Occipital lobe (tissue), 2 donors: ENCODE measurements around the gene TRIM44. TPM values are rescaled to one million over a fixed set of nuclear protein-coding genes. Genes with fewer than 3 reads are reported as not detected.
A peak's percentile ranks its signal among the peaks of the same experiment; 100 is the strongest.
"Not testable (repeated sequence)": the region's sequence is repeated elsewhere in the genome, so short reads cannot be mapped to it uniquely, and the experiment has no call there.

Experiments
- DNase-seq: peaks from one replicate; lab custom pipeline; 2025; lab: John Stamatoyannopoulos, UW
- total RNA-seq: library from RNA; depleted of rRNA; stranded (reverse); fragments of >200 nt; gene quantifications from one replicate; pipeline ENCODE4 v1.2.3, GENCODE V29; 2014

TRIM44 gene
- total RNA-seq, 1 donor from 2014 or later, result 16.8 TPM

DNA sequence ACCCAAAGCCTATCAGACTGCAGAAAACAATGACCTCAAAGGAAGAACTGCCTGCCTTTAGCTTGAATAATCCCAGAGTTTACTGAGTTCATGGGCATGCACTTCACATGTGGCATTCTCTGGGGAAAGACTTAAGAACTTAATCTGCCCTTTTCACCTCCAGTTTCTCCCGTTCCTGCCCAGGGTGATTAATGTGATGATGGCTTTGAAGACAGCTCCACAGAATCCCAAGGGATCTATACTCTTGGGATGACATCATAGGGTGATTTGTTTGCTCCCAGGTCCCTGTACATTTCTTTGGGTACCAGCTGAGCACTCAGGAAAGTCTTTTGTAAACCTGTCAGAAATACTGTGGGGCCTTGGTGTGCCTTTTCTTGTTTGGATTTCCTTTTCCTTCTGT lies 30.3 kb upstream of the TRIM44 start:
- no peak for DNase-seq

DNA sequence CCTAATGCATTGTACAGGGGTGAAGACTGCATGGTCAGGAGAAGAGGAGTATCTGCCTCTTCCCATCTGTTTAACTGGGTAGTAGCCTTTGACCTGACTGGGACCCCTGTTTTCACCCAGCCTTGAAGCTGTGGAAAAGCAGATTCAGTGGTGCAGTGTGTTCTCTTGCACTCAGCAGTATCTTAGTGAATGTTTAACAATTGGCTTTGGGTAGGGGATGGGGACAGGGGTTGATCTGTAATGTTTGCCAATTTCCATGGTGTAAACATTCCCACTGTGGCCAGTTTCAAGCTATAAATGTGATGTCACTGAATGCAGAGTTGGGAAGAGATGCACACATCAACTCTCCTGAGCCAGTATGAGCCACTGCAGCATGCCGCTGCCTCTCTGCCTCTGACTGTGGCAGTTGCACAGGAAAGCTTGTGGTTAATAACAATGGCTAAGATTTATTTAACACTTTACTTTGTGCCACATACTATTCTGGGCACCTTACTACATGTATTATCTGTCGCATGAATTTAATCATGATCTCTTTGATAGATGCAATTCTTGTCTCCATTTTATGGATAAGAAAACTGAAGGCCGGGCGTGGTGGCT lies 28.6 kb upstream of the TRIM44 start:
- no peak for DNase-seq

DNA sequence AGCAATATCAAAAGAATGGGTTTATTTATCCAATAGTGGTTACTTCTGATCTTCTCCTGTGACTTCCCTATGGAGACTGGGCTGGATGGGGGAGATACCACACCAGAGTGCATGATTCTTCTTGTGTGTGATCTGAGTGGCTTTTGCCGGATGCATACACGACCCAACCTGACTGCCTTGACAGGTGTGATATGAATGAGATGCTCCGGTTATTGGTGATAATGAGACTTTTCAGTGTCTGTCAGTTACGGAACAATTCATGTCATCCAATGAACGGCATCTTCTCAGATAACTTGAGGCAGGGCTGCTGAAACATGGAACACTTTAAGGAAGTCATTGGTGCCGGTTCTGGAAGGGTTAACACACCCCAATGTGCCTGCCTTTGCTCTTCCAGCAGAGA lies 26.6 kb upstream of the TRIM44 start:
- DNase-seq, result no peak

DNA sequence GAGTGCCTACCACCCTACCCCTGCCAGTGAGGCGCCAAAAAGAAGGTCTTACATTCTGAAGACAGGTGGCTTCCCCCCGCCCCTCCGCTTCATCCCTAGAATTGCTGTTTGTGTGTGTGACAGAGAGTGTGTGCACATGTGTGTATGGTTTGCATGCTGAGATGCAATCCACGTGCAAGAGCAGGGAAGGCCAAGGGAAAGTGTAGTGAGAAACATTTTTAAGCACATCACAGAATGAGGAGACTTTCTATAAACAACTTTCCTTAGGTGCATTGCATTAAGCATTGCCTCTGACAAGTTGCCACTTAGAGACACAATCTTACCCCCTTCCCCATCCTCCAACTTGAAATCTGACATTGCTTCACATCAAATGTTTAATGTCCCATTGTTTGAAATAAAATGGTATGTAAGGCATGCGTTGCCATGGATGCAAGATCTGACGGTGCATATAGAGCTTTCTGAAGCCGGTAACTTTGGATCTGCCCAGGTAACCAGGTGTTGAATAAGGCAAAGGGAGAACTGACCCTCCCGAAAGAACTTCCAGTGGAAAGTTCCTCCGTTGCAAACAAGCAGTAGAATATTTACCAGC lies 22.9 kb upstream of the TRIM44 start:
- DNase-seq, result no peak

DNA sequence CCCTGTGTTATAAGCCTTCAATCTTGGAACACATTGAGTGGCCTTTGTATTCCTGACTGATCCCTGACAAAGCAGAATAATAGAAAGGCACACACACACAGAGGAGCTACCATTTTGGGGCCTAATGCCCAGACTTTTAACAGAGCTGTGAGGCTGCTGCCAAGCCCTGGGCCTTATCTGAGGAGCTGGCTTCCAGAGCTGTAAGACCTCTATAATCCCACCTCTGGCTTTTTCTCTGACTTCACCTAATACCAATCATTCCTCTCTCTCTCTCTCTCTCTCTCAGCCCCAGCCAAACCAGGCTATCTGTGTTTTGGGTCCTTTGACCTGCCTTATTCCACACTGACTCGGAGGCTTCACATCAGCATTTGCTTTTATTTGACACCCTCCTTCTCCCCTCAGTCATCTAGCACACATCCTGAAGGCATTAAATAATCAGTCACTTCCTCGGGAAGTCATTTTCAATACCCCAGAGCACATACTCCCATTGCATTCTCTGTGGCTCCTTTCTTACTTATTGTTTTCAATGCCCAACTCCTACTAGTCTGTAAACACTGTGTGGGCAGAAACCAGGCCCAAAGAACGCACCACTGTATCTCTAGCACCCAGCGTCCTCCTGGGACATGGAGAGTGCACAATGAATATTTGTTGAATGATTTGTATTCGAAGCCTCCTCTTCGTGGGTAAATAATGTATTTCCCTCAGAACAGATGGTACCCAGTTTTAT lies 21.2 kb upstream of the TRIM44 start:
- no peak for DNase-seq

DNA sequence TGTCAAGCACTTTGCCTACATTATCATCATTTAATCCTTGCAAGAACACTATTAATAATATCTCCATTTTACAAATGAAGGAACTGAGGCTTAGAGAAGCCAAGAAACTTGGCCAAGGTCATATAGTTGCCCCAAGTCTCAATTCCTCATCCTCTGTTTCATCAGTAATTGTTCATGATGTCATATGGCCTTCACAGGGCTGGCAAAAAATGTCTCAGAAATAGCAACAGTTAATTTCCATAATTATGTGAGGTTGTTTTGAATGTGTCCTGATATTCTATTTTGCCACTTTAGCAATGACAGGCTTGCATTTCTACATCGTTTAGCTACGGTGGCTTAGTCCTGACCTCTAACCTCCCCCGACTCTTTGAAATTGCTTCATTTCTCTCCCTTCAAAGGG lies 20.6 kb upstream of the TRIM44 start:
- DNase-seq, result no peak

DNA sequence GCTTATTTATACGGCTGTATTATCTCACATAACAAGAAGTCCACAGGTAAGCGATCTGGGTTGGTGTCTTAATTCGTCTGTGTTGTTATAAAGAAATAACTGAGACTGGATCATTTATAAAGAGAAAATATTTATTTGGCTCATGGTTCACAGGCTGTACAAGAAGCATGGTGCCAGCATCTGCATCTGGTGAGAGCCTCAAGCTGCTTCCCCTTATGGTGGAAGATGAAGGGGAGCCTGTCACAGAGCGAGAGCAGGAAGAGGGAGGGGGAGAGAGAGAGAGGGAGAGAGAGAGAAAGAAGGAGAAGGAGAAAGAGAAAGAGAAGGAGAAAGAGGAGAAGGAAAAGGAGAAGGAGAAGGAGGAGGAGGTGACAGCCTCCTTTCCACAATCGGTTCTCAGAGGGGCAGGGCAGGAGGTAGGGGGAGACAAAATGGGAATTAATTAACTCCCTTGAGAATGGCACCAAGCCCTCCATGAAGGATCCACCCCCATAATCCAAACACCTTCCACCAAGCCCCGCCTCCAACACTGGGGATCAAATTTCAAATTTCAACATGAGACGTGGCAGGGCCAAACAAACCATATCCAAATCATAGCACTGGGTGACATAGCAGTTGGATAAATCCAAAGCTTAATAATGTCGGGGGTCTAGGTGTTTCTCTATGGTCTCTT lies 15.0 kb upstream of the TRIM44 start:
- DNase-seq, result no peak

DNA sequence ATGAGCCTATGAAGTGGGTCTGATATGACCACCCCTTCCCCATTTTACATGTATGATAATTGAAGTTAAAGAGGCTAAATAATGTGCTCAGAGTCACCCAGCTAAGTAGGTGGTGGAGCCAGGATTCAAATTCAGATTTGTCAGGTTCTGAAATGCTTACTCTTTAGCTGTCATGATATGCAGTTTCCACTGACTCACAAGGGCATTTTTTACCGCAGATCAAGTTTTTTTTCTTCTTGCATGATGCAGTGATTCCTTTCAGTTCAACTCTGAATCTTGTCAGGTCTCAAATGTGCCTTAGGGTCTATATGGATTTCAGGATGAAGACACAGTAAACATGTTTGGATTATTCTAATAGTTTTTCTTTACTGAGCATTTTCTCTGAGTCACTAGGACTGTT lies 12.6 kb upstream of the TRIM44 start:
- no peak for DNase-seq

DNA sequence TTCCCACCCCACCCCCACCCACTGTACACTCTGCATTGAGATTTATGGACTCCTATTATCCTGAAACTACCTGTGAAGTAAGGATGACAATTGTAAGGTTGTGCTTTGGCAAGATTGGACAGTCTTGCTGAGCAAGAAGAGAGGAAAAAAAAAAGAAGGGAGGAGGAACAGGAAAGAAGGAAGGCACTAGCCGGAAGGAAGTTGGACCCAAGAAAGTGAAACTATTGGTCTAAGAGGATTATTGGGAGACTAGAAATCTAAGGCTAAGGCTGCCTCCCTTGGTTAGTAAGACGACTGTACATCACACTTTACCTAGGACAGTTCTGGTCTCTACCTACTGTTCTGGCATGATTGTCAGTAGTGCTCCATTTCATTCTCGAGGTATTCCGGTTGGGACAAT lies 12.1 kb upstream of the TRIM44 start:
- DNase-seq, result no peak

DNA sequence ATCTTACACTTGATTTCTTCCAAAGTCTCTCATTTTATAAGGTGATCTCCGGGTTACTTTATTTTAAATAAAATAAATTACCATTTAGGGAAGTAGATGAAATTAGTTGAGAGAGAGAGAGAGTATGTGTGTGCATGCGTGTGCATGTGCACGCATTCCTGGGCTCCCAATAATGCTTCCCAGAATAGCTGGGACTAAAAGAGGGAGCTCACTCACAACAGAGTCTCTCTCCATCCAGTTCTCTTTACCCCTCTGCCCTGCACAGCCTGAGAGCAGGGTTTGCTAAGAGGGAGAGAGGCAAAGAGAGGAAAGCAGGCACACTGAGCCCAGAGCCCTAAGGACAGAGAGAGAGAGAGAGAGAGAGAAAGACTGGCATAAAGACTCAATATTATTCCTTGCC lies 11.3 kb upstream of the TRIM44 start:
- no peak for DNase-seq

DNA sequence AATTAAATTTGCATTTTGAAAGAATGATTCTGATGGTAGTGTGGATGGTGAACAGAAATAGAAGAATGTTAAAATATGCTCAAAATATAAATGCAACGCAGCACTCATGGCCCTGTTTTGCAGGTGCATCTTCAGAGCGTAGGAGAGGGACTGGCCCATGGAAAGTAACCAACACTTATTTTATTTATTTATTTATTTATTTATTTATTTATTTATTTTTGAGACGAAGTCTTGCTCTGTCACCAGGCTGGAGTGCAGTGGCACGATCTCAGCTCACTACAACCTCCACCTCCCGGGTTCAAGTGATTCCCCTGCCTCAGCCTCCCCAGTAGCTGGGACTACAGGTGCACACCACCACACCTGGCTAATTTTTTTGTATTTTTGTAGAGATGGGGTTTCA lies 9.8 kb upstream of the TRIM44 start:
- not testable (repeated sequence) for DNase-seq

DNA sequence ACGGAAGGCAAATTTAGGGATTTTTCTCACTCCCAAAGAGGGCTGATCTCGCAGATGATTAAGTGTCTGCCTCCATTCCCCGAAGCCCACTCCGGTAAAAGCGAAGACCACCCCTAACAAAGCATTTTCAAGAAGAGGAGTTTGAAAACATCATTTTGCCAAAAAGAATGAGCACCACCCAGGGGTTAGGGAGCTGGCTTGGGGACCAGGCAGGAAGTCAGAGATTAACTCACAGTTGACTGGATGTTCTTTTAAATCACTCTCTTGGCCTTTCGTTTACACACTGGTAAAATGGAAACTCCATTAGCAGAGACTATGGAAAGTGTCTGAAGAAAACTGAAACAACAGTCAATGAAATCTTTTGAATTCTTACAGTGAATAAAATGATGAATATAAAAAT lies 7.9 kb upstream of the TRIM44 start:
- no peak for DNase-seq

DNA sequence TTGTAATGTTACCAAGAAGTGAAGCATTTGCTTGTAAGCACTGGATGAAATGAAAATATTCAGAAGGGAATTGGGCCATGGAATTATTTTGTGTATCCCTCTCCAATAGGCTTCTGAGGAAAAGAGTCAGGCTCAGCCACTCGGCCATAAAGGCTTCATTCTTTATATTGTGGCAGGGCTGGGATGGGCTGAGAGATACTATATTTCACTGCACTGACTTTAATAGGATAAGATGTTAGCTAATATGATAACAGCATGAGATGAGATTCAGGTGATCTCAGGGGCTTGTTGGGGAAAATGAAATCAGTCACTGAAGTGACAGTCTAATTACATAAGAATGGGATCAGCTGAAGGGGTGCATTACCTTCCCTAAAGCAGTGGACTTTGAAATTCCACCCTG lies 7.3 kb upstream of the TRIM44 start:
- no peak for DNase-seq

DNA sequence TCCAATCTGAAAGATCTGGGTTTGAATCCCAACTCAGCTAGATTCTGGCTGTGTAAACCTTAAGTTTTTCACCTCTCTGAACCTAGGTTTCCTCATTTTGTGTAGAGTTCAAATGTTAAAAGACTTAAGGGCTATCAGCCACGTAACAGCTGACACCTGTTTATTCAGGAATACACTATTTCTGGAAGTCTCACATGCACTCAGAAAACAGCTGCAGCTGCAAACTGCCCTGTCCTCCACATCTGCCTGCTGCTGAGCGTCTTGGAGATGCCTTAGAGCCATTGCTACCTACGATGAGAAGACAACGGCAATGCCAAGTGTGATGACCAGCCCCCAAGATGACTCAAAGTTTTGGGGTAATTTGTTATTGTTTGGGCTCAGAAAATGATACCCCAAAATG lies 6.7 kb upstream of the TRIM44 start:
- DNase-seq, result no peak

DNA sequence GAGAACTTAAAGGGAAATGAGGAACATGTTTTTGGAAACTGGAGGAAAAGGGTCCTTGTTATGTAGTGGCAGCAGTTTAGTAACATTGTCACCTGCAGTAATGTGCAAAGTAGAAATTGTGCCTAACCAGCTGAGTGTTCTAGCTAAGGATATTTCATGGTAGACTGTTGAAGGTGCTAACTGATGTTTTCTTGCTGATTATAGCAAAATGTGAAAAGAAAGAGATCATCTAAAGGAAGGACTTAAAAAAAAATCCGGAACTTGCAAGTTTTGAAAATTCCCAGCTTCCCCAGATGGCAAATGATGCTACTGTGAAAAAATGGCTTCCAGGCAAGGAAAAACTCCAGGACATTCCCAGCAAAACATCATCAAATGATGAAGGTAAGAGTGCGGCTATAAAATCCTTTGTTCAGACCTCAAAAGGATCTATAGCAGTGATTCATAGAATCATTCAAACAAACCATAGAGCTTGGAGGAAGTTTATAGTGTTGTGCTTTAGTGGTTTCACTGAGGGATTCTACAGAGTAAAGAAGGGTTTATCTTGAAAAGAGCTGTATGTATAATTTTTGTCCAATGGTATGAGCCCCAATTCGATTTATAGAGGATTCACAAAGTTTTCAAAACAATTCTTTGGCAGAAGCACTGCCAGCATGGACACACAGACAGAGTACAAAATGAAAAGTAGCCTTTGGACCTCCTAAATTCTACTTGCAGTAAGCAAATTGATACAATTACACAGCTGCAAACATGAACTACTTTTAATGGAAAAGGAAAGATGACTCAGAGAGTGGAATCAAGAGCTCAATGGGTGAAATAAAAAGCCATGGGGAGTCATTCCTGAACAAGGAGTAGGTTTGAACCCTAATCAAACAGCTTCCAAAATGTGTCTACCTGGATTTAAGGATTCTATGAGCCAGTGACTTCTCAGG lies 4.3 kb upstream of the TRIM44 start:
- no peak for DNase-seq

DNA sequence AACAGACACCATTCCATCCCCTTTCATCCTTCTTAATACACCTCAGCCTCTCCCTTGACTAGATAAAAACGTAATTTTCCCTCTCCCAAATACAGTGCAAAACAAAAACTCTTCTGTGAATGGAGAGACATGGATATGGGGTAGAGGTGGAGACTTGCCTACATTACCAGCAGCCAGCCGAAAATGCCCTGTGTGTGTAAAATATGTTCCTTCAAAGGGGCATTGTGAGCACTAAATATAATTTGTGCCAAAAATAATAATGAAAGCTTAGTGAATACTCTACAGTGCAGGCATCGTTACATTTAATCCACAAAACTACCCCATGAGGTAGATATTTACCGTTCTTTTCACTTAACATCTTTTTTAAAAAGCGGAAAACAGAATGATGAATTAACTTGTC lies 1.0 kb upstream of the TRIM44 start:
- DNase-seq, result no peak

DNA sequence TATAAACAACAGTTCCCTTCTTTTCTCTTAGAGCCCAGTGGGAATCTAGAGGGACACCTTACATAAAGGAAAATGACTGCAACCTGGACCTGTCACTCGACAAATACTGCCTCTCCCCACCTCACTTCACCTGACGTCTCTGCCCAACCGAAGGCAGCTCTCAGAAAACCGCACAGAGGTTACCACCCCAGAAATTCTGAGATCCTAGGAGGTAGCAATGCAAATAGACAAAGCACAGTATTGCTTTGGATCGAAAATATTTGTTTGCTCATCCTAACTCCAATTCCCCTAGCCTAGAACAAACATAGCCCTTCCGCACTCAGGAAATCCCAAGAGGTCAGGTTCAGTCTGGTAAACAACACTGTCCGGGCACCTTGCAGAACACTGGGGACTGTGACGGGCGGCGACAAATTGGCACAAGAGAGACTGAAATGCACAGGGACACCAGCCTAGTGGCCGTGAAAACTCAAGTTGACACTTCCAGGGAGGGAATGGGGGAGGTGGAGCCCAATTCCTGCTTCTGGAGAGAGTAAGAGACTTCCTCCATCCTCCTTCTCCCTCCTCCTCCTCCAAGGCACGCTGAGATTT lies 420 bp upstream of the TRIM44 start:
- DNase-seq, result peak; percentile 45

DNA sequence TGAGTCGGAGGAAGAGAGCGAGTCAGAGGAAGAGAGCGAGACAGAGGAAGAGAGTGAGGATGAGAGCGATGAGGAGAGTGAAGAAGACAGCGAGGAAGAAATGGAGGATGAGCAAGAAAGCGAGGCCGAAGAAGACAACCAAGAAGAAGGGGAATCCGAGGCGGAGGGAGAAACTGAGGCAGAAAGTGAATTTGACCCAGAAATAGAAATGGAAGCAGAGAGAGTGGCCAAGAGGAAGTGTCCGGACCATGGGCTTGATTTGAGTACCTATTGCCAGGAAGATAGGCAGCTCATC lies 780 bp downstream of the TRIM44 start:
- DNase-seq, result no peak

DNA sequence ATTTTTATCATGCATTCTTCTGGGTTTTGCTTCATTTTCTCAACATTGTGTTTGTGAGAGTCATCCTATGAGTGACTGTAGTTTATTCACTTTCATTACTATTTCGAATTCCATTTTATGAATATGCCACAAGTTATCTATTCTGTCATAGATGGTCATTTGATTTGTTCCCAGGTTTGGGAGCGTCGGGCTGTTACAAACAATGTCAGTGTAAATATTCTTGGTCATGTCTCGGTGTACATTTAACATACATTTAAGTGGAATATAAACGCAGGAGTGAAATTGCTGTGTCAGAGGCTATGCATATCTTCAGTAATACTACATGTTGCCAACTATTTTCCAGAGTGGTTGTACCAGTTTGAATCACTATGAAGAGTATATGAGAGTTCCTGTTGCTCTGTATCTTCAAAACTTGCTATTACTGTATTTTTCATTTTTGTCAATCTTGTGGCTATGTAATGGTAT lies 2.4 kb downstream of the TRIM44 start:
- no peak for DNase-seq

DNA sequence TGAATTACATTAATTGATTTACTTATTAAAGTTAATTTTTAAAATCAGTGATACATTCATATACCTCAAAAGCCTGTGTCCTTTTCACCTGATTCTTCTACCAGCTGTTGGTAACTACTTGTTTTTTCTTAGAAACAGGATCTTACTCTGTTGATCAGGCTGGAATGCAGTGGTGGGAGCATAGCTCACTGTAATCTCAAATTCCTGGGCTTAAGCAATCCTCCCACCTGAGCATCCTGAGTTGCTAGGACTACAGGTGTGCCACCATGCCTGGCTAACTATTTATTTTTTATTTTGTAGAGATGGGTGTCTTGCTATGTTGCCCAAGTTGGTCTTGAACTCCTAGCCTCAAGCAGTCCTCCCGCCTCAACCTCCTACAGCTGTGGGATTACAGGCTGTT lies 4.7 kb downstream of the TRIM44 start:
- DNase-seq, result no peak

DNA sequence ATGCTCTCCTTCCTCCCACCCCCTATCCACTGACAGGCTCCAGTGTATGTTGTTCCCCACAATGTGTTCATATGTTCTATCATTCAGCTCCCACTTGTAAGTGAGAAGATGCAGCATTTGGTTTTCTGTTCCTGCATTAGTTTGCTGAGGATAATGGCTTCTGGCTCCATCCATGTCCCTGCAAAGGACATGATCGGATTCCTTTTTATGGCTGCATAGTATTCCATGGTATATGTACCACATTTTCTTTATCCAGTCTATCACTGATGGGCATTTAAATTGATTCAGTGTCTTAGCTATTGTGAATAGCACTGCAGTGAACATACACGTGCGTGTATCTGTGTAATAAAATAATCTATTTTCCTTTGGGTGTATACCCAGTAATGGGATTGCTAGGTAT lies 5.8 kb downstream of the TRIM44 start:
- not testable (repeated sequence) for DNase-seq
